ENCODE measurements around the gene ENTHD1.

The ENTHD1 gene

GRCh38 chr22:39727541-39727940 lies 166.0 kb downstream of the ENTHD1 start:
- no peak for DNase-seq

DNA sequence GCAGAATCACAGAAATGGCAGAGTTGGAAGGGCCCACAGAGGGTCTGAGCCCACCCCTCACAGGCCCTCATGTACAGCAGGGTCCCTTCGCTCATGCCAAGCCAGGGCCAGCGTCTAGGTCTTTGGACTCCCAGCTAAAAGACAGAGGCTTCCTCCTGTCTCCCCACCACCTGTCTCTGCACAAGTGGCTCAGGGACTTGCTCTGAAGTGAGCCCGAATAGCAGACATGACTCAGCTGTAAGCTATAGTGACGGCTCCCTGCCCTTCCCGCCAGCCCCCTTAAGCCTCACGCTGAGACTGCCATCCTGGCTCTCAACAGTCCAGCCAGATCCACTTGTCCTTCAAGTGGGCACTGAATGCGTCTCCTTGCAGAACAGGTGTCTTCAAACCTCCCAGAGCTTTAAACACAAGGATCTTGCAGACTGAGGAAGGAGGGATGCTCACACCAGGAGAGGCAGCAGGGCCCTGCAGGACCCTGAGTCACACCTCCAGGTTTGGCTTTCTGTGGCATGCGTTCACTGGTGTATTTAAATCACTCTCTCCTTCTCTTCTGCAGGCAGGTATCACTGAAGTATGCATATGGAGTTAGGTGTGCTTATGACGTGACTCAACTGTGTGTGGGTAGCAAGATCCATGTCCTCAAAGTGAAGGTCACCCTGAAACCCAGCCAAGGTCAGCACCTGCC lies 168.1 kb downstream of the ENTHD1 start:
- no peak for DNase-seq

DNA sequence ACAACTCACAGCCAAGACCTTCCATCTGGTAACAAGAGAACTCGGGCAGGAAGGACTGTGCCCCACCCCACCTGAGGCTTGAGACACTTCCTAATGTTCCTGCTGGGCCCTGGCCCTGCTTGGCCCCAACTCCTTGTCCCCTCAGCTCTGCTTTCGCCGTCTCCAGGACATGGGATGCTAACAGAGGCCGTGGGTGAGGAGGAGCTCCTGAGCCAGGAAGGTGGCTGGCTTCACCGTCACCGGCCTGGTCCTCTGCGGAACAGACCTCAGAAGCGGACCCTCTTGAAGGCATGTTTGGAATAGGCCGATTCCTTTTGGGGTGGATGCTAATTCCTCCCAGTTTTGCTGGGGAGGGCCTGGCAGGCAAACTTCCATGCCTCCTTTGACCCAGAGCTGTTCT lies 168.7 kb downstream of the ENTHD1 start:
- DNase-seq: no peak

GRCh38 chr22:39724390-39724789 lies 169.2 kb downstream of the ENTHD1 start:
- no peak for DNase-seq

DNA sequence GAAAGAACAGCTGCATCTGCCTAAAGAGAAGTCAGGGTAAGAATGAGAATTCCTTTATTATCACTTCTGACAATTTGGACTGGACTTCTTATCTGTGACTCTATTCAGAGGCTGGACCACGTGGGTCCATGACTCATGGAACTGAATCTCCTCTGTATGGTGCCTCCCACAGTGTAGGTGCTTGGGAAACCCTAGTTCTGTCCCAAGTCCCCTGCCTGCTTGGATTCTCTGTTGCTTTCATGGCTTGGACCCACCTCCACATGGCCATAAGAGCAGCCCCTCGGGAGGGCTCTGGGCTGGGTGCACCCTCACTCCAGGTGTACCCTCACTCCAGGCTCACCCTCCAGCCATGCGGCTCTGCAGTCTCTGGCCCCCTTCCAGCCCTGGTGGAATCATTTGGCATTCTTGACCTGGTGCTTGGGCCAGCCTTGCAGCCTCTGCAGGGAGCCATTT lies 169.6 kb downstream of the ENTHD1 start:
- DNase-seq: no peak

DNA sequence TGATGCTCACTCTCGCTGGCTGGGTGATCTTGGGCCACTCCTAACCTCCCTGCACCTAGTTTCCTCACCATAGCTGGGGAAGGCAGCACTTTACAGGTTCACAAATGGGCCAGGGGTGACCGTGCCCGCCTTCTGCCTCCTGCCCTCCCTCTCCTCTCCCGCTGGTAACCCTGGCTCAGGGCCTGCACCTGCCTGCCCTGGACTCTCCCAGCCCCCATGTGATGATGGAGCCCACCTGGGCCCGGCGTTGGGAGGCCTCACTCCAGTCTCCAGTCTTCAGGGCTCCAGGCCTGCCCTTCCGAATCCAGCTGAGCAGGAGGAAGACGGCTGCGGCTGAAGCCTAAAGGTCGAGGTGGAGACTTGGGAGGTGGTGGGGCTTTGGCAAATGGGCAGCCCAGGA lies 170.1 kb downstream of the ENTHD1 start:
- DNase-seq: no peak

- DNase-seq: no peak
Observed at GRCh38 chr22:39722501-39722900, 171.1 kb downstream of the ENTHD1 start.

- no peak for DNase-seq
Observed at GRCh38 chr22:39722032-39722325, 171.6 kb downstream of the ENTHD1 start.

GRCh38 chr22:39721206-39722031 lies 172.1 kb downstream of the ENTHD1 start:
- DNase-seq: no peak

DNA sequence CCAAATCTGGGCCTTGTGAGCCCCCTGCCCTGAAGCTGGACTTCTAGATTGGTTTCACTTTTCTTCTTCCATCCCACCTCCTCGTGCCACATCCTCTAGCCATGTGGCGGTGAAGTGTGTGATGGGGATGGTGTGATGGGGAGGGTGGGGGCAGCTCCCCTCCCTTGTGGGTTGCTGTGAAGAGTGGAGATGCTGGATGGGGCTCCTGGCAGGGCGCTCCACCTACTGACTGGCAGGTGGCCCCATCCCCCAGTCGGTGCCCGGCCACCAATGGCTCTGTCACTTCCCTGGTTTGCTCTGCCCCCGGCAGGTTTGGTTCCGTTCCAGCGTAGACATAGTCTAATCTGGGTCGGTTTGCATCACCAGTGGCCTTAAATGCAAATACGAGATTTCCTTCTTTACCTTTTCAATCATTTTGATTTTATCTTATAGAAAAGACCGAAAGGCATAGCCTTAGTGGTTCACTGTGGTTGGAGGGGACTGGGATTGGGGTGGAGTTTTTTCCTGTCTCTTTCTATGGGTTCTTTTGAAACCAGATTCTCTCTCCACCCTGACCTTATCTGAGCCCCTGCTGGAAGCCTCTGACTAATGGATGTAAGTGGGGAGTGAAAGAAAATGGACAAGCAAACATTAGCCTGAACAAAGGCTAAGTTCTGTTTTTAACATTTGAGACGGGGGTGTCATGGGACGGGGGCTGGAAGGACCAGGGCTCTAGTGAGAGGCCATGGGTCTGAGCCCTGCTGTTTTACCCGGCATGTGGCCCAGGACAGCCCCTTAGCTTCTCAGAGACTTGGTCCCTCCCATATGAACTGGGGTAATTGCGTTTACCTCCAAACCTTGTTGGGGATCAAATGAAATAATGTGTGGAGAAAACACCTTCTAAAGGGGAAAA lies 173.8 kb downstream of the ENTHD1 start:
- no peak for DNase-seq

- no peak for DNase-seq
Observed at GRCh38 chr22:39718921-39719475, 174.6 kb downstream of the ENTHD1 start.

DNA sequence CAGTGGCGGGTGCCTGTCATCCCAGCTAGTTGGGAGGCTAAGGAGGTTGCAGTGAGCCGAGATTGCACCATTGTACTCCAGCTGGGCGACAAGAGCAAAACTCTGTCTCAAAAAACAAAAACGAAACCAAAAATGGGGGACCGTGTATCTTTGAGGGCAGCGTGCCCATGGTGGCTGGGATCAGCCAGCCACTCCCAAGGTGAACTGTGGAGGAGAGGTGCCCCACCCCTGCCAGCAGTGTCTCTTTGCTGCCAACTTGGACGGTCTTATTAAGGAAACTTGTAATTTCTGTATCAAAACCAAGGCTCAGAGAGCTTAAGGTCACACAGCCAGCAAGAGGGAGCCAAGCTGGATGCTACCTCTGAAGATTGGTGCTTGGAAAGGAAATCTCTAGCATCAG lies 175.4 kb downstream of the ENTHD1 start:
- DNase-seq: no peak

DNA sequence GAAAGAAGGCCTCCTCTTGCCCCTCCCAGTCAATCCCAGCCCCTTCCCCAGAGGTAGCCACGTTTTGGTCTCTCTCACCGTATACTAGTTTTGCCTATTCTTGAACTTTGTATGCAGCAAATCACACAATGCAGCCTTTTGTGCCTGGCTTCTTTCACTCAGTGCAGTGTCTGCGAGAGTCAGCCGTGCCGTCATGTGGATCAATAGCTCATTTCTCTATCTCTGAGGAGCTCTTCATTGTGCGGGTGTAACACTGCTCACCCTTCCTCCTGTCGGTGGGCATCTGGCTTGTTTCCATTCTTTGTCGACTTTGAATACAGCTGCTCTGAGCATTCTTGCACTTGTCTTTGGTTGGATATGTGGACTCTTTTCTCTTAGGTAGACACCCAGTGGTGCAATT lies 176.5 kb downstream of the ENTHD1 start:
- no peak for DNase-seq

GRCh38 chr22:39716534-39716933 lies 177.0 kb downstream of the ENTHD1 start:
- DNase-seq: no peak

GRCh38 chr22:39715778-39716495 lies 177.6 kb downstream of the ENTHD1 start:
- no peak for DNase-seq

DNA sequence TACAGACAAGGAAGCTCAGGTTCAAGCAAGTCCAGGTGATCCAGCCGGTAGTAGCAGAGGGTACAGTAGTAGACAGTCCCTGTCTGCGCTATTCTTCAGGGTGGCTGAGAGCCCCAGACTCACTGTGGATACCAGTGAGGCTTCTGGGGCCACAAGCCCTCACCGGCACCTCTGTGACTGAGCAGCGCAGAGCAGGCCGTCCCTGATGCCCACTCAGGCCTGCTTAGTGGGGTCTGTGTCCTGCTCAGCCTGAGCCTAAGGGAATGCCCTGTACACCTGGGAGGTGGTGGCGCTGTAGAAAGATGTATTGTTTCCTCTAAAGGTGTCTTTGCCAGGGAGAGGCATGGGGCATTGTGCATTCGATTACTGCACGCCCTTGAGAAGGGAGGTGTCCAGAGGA lies 179.2 kb downstream of the ENTHD1 start:
- DNase-seq: no peak

DNA sequence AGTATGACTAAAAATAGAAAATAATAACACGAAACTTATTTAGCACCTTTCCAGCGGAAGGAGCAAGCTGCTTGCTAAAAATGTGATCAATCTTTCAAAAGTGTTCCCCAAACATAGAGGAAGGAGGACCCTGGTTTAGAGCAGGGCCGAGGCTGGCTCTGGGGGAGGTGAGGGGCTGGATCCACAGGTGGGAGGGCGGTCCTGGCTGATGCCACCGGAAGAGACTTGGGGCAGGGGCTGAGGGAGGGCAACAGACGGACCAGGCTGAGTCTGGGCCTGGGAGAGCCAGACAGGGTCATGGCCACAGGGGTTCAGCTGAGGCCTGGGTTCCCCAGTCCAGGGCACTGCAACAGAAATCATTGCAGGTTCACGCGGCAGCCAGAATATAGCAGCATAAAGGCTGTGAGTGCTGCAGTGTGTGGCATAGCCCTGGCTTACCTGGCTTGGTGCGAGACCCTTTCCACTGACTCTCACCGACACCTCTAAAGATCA lies 179.7 kb downstream of the ENTHD1 start:
- no peak for DNase-seq

DNA sequence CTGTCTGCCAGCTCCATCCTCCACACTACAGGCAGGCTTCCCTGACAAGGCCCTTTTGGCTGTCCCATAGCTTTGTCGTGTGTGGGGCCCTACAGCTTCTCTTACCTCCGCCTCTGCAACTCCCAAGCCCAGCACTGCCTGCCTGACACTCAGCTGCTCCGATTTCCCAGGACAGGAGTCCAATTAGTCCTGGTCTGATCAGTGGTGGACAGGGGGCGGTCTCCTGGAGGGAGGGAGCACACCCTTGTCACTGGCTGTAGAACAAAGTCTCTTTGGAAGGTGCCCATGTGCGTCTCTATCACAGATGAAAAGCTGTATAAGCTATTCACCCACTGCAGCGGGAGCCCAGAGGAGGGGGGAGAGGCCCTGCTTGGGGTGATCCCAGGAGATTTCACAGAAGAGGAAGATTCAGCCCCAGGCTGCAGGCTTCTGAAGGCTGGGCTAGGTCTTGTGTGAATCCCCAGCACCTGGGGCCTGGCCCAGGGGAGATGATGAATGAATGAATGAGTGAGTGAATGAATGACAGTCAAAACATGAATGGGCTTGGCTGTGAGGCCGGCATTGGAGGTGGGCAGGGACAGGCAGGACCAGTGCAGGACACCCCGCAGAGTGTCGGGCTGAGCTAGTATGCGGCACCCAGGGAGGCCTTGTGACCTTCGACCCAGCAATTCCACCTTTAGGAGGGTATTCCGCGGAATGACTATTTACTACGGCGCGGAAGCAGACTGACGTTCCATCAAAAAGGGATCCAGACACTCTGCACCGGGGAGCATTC lies 180.6 kb downstream of the ENTHD1 start:
- no peak for DNase-seq

DNA sequence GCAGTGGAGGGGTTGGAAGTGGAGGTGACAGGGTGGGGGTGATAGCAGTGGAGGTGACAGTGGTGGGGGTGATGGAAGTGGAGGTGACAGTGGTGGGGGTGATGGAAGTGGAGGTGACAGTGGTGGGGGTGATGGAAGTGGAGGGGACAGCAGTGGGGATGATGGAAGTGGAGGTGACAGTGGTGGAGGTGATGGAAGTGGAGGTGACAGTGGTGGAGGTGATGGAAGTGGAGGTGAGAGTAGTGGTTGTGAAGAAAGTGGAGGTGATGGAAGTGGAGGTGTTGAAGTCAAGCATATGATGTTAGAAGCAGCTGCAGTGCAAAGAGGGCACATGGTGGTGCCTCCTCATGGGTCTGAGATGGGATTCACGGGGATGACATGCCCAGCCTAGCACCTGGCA lies 181.5 kb downstream of the ENTHD1 start:
- no peak for DNase-seq

DNA sequence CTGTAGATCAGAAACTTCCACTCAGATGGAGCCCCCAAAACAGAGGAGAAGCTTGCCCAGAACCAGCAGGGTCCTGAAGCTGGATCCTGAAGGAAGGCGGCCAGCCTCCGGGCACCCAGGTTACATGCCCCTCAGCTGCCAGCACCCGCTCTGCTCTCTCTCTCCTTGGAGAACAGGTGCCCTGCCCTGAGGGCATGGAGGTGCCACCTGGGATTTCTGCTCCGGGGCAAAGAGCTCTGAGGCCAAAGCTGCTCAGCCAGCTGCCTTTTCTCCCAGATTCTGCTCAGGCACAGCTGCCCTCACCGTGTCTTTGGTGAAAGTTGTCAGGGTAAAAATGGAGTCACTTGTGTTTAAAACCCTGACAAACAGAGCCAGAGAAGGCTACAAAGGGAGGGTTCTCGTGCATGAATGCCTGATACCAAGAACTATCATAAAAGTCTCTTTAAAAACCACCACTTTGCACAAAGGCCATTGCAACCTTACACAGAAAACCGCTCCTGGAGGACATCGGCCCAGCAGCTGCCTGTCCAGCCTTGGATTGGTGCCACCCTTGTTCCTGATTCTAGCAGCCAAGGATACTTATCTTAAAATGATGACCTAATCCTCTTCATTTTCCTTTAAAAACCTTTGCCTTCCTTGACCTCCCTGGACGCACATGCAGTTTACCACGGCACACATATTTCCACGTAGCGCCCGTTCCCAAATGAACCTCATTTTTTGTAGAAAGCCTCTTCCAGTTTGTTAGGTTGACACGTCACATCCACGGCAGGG lies 183.0 kb downstream of the ENTHD1 start:
- DNase-seq: no peak

DNA sequence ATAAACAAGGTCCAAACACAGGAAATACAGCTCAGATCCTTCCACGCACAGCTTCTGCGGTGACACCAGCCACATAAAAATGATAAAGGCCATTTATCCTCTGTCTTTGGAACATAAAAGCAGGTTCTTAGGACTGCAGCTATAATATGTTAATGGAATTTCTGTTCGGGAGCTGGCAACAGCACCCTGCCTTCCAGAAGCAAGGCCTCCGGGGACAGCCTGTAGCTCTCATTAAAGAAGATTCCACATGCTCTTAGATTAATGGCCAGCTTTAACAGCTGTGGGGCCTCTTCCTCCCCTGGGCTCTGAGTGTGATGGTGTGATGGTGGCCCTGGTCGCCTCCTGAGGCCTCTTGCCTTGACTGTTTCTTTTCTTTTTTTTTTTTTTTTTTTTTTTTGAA lies 185.7 kb downstream of the ENTHD1 start:
- DNase-seq: no peak
